GM23248 (cell line): ENCODE measurements around the gene SNX5. TPM values are rescaled to one million over a fixed set of nuclear protein-coding genes. Genes with fewer than 3 reads are reported as not detected.

Source experiments
- DNase-seq: peaks from one replicate; pipeline ENCODE4 v3.0.0-alpha.2; 2015
- H2AFZ ChIP-seq: fragments of 200-600 bp; sonication (generic); 2 replicates; pipeline ENCODE4 v1.6.1; 2016; ENCODE audit warnings: antibody characterized with exemption
- H3F3A ChIP-seq: fragments of 200-600 bp; sonication (generic); 2 replicates; pipeline ENCODE4 v1.6.1; 2016; ENCODE audit warnings: mild to moderate bottlenecking, antibody characterized with exemption, mixed run types; ENCODE audit not compliant: insufficient read depth
- H3K27ac ChIP-seq: fragments of 200-600 bp; sonication (generic); 2 replicates; pipeline ENCODE4 v1.5.1; 2016; ENCODE audit warnings: mild to moderate bottlenecking
- H3K27me3 ChIP-seq: fragments of 200-600 bp; sonication (generic); replicated peaks from 2 replicates; pipeline ENCODE4 v1.6.1; 2016; ENCODE audit warnings: mild to moderate bottlenecking; ENCODE audit not compliant: insufficient read depth
- H3K36me3 ChIP-seq: fragments of 200-600 bp; sonication (generic); 2 replicates; pipeline ENCODE4 v1.6.1; 2016; ENCODE audit warnings: low read depth, mild to moderate bottlenecking
- H3K4me1 ChIP-seq: fragments of 200-600 bp; sonication (generic); 2 replicates; pipeline ENCODE4 v1.6.1; 2016; ENCODE audit warnings: mild to moderate bottlenecking; ENCODE audit not compliant: insufficient read depth
- H3K4me2 ChIP-seq: fragments of 200-600 bp; sonication (generic); one replicate; pipeline ENCODE4 v1.6.1; 2016; ENCODE audit warnings: mild to moderate bottlenecking; ENCODE audit not compliant: unreplicated experiment
- H3K4me3 ChIP-seq: fragments of 200-600 bp; sonication (generic); 2 replicates; pipeline ENCODE4 v1.5.1; 2016; ENCODE audit warnings: mild to moderate bottlenecking
- H3K79me2 ChIP-seq: fragments of 200-600 bp; sonication (generic); 2 replicates; pipeline ENCODE4 v1.6.1; 2016; ENCODE audit warnings: mild to moderate bottlenecking; ENCODE audit not compliant: insufficient read depth
- H3K9ac ChIP-seq: fragments of 200-600 bp; sonication (generic); 2 replicates; pipeline ENCODE4 v1.6.1; 2016; ENCODE audit warnings: mild to moderate bottlenecking
- H3K9me2 ChIP-seq: fragments of 200-600 bp; sonication (generic); 2 replicates; pipeline ENCODE4 v1.6.1; 2016; ENCODE audit warnings: mixed run types, mild to moderate bottlenecking, moderate library complexity; ENCODE audit not compliant: insufficient read depth
- H3K9me3 ChIP-seq: fragments of 200-600 bp; sonication (generic); one replicate; pipeline ENCODE4 v1.6.1; 2017; ENCODE audit warnings: low read depth
- H4K20me1 ChIP-seq: fragments of 200-600 bp; sonication (generic); 2 replicates; pipeline ENCODE4 v1.6.0; 2016; ENCODE audit not compliant: insufficient read depth
- EZH2 ChIP-seq: fragments of 200-600 bp; sonication (generic); IDR thresholded peaks from 2 replicates; pipeline ENCODE4 v1.6.1; 2018; ENCODE audit warnings: antibody characterized with exemption, mild to moderate bottlenecking; ENCODE audit not compliant: insufficient read depth, poor library complexity, severe bottlenecking
- EZH2phosphoT487 ChIP-seq: fragments of 200-600 bp; sonication (generic); IDR thresholded peaks from 2 replicates; pipeline ENCODE4 v1.6.1; 2018; ENCODE audit warnings: antibody characterized with exemption, moderate library complexity, mild to moderate bottlenecking, low read depth; ENCODE audit not compliant: insufficient read depth
- WGBS, 2 experiments: methylation state at CpG; one replicate each; pipeline ENCODE4 v1.1.6; 2015 to 2017; ENCODE audit warnings: low lambda C conversion rate in 2 of 2, low coverage in 1 of 2; ENCODE audit errors: missing lambda C conversion rate in 2 of 2; 5-methylcytosine and 5-hydroxymethylcytosine counted together
- in situ Hi-C: fragments of 300-500 bp; cut with MboI; formaldehyde crosslinking; loops from 2 replicates; pipeline ENCODE4 v1.15.0; 2020
- polyA plus RNA-seq: library from polyadenylated mRNA; unstranded; fragments of >200 nt; fragmentation: Nextera tagmentation; extraction: Ambion mirVana; gene quantifications from 2 replicates; pipeline ENCODE4 v1.2.1, GENCODE V29; 2016
- total RNA-seq: library from RNA; depleted of rRNA; stranded (reverse); fragments of >200 nt; shearing (Covaris generic); gene quantifications from 2 replicates; pipeline ENCODE4 v1.2.3, GENCODE V29; 2014

SNX5 gene
- total and polyA plus RNA-seq, 2 experiments from 2014 or later = 65.2 to 70.7 TPM

DNA sequence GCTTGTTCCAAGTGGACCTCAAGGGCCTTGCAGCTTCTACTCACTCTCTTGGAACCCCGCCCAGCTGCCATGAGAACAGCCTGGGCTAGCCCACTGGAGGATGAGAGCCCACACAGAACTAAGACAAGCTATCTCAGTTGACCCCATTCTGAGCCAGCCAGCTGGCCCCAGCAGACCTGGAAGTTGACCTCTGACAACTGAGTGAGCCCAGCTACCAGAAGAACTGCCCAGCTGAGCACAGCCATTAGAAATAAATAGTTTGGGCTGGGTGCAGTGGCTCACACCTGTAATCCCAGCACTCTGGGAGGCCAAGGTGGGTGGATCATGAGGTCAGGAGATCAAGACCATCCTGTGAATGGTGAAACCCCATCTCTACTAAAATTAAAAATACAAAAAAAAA, 37.1 kb downstream of the SNX5 start:
- TF ChIP-seq EZH2phosphoT487 (no peak), EZH2 (no peak)
- H3K9me2 ChIP-seq = no peaks in the 10 kb centered on the region
- no peak overlapping the region for H3K4me3 ChIP-seq
- H3K4me1 ChIP-seq = peaks cover 6% of the 10 kb centered on the region
- no peak overlapping the region for H2AFZ ChIP-seq
- no peaks in the 10 kb centered on the region for H3K27me3 ChIP-seq
- no peak overlapping the region for H3K9ac ChIP-seq
- in situ Hi-C loops = no loop called here
- no peaks in the 10 kb centered on the region for H3K9me3 ChIP-seq
- H3K4me2 ChIP-seq = no peak overlapping the region
- H3F3A ChIP-seq = peaks cover 8% of the 10 kb centered on the region; the same call in 1 of the 2 replicates
- no peaks in the 10 kb centered on the region for H3K79me2 ChIP-seq
- DNase-seq = no peak
- 92% methylated on average over 1 of the region's 1 CpG for WGBS, 2 experiments
- no peak overlapping the region for H3K27ac ChIP-seq
- no peaks in the 10 kb centered on the region for H3K36me3 ChIP-seq
- no peaks in the 10 kb centered on the region for H4K20me1 ChIP-seq

GRCh38 chr20:17928633-17929311, 39.8 kb downstream of the SNX5 start:
- DNase-seq = no peak
- Histone ChIP-seq H3K4me3 (no peak overlapping the region), H3K9ac (no peak overlapping the region), H3K9me3 (no peaks in the 10 kb centered on the region), H3K27ac (no peak overlapping the region), H3K9me2 (no peaks in the 10 kb centered on the region), H4K20me1 (no peaks in the 10 kb centered on the region), H3K4me1 (no peaks in the 10 kb centered on the region), H3F3A (no peaks in the 10 kb centered on the region), H3K79me2 (no peaks in the 10 kb centered on the region), H3K4me2 (no peak overlapping the region), H2AFZ (no peak overlapping the region), H3K27me3 (no peaks in the 10 kb centered on the region), H3K36me3 (no peaks in the 10 kb centered on the region)
- WGBS, 2 experiments = 73 to 81% methylated on average over 20 to 22 of the region's 22 CpGs
- TF ChIP-seq EZH2phosphoT487 (no peak), EZH2 (no peak)
- in situ Hi-C loops = no loop called here

- no peaks in the 10 kb centered on the region for H3K27me3 ChIP-seq
- no peaks in the 10 kb centered on the region for H3K9me3 ChIP-seq
- no peaks in the 10 kb centered on the region for H3K79me2 ChIP-seq
- 86 to 89% methylated on average over 7 of the region's 7 CpGs for WGBS, 2 experiments
- no peaks in the 10 kb centered on the region for H3K4me1 ChIP-seq
- H3K27ac ChIP-seq = no peak overlapping the region
- no peak overlapping the region for H3K4me3 ChIP-seq
- no peaks in the 10 kb centered on the region for H3F3A ChIP-seq
- no peak overlapping the region for H3K9ac ChIP-seq
- TF ChIP-seq EZH2phosphoT487 (no peak), EZH2 (no peak)
- no peak overlapping the region for H3K4me2 ChIP-seq
- no peak overlapping the region for H2AFZ ChIP-seq
- H3K36me3 ChIP-seq = no peaks in the 10 kb centered on the region
- no peaks in the 10 kb centered on the region for H4K20me1 ChIP-seq
- in situ Hi-C loops = no loop called here
- no peaks in the 10 kb centered on the region for H3K9me2 ChIP-seq
- no peak for DNase-seq
Measured at GRCh38 chr20:17928211-17928611, 40.4 kb downstream of the SNX5 start.

DNA sequence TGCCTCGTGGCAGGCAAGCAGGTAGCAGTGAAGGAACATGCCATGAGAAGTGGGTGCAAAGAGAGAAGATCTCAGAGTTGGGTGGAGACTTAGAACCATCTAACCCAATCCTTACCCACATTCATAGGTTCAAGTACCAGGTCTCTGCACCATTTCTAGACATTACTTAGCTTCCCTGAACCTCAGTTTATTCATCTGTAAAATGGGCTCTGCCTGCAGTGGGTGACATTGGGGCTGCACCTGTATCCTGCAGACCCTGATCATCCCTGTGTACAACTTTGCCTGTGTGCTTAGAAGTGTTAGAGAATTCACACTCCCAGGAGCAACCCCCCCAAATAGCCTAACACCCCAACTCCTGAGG, 42.7 kb downstream of the SNX5 start:
- no peak overlapping the region for H3K9ac ChIP-seq
- no peak for TF ChIP-seq EZH2phosphoT487
- TF ChIP-seq EZH2 = no peak
- no peak overlapping the region for H3K4me2 ChIP-seq
- H3F3A ChIP-seq = no peaks in the 10 kb centered on the region
- no peaks in the 10 kb centered on the region for H3K9me3 ChIP-seq
- in situ Hi-C loops = no loop called here
- no peak overlapping the region for H3K4me3 ChIP-seq
- H3K36me3 ChIP-seq = no peaks in the 10 kb centered on the region
- H2AFZ ChIP-seq = no peak overlapping the region
- no peaks in the 10 kb centered on the region for H3K9me2 ChIP-seq
- DNase-seq = no peak
- no peaks in the 10 kb centered on the region for H4K20me1 ChIP-seq
- H3K4me1 ChIP-seq = no peaks in the 10 kb centered on the region
- no peaks in the 10 kb centered on the region for H3K27me3 ChIP-seq
- no peaks in the 10 kb centered on the region for H3K79me2 ChIP-seq
- no peak overlapping the region for H3K27ac ChIP-seq
- WGBS, 2 experiments = 62 to 72% methylated on average over 1 of the region's 1 CpG
